Glutamatergic neuron (in vitro differentiated cells): ENCODE results near the gene SLC66A2. TPM values are rescaled to one million over a fixed set of nuclear protein-coding genes. Genes with fewer than 3 reads are reported as not detected.

Experiments
- DNase-seq: peaks from one replicate; pipeline ENCODE4 v3.0.0; 2022
- H3K27ac Mint-ChIP-seq: one replicate; pipeline ENCODE4 v1.8.0; 2020; ENCODE audit warnings: mild to moderate bottlenecking, mixed read lengths, inconsistent platforms; ENCODE audit not compliant: unreplicated experiment
- H3K27me3 Mint-ChIP-seq: one replicate; pipeline ENCODE4 v1.8.0; 2020; ENCODE audit warnings: mild to moderate bottlenecking, moderate library complexity, mixed read lengths, inconsistent platforms; ENCODE audit not compliant: unreplicated experiment
- H3K36me3 Mint-ChIP-seq: one replicate; pipeline ENCODE4 v1.8.0; 2020; ENCODE audit warnings: mild to moderate bottlenecking, mixed read lengths, inconsistent platforms; ENCODE audit not compliant: unreplicated experiment
- H3K4me1 Mint-ChIP-seq: one replicate; pipeline ENCODE4 v1.8.0; 2020; ENCODE audit warnings: mild to moderate bottlenecking, low read depth, mixed read lengths, inconsistent platforms; ENCODE audit not compliant: unreplicated experiment
- H3K4me3 Mint-ChIP-seq: one replicate; pipeline ENCODE4 v1.8.0; 2020; ENCODE audit warnings: mild to moderate bottlenecking, mixed read lengths, inconsistent platforms; ENCODE audit not compliant: unreplicated experiment
- H3K9me3 Mint-ChIP-seq: one replicate; pipeline ENCODE4 v1.8.0; 2020; ENCODE audit warnings: mild to moderate bottlenecking, moderate library complexity, mixed read lengths, inconsistent platforms; ENCODE audit not compliant: unreplicated experiment
- CTCF ChIP-seq: fragments of 200-600 bp; sonication (generic); IDR thresholded peaks from one replicate; pipeline ENCODE4 v1.5.0; 2021; ENCODE audit not compliant: partially characterized antibody, unreplicated experiment
- total RNA-seq: library from RNA; stranded (reverse); fragmentation: NEBNext Ultra II Directional; extraction: Animal tissue kit (Norgen Biotek cat#: 25700); gene quantifications from one replicate; pipeline ENCODE4 v1.2.1, GENCODE V29; 2021; ENCODE audit not compliant: unreplicated experiment

Gene SLC66A2
- total RNA-seq, 1 donor from 2014 or later: 56.6 TPM

GRCh38 chr18:79935098-79935480 is 16.4 kb downstream of the SLC66A2 start:
- H3K4me3 Mint-ChIP-seq: no peak overlapping the region
- H3K36me3 Mint-ChIP-seq: peaks cover 46% of the 10 kb centered on the region

GRCh38 chr18:79934311-79935097 is 16.9 kb downstream of the SLC66A2 start:
- peak overlapping the region; percentile 78 for H3K27ac Mint-ChIP-seq
- H3K4me1 Mint-ChIP-seq: peaks cover 15% of the 10 kb centered on the region
- H3K36me3 Mint-ChIP-seq: peaks cover 46% of the 10 kb centered on the region
- peaks cover 25% of the 10 kb centered on the region for H3K9me3 Mint-ChIP-seq
- peaks cover 13% of the 10 kb centered on the region for H3K27me3 Mint-ChIP-seq
- H3K4me3 Mint-ChIP-seq: peak overlapping the region; percentile 37
- no peak for DNase-seq
- peak; percentile 1 for TF ChIP-seq CTCF

More at GRCh38 chr18:79935098-79935480, 16.4 kb downstream of the SLC66A2 start:
- peaks cover 20% of the 10 kb centered on the region for H3K9me3 Mint-ChIP-seq
- H3K27me3 Mint-ChIP-seq: peaks cover 15% of the 10 kb centered on the region
- peak; percentile 6 for DNase-seq
- no peak for TF ChIP-seq CTCF
- H3K27ac Mint-ChIP-seq: peak overlapping the region; percentile 78
- H3K4me1 Mint-ChIP-seq: peaks cover 15% of the 10 kb centered on the region

GRCh38 chr18:79933765-79934164 is 17.7 kb downstream of the SLC66A2 start:
- peak overlapping the region; percentile 78 for H3K27ac Mint-ChIP-seq
- peak; percentile 82 for DNase-seq
- peaks cover 31% of the 10 kb centered on the region for H3K9me3 Mint-ChIP-seq
- H3K4me1 Mint-ChIP-seq: peaks cover 15% of the 10 kb centered on the region
- H3K4me3 Mint-ChIP-seq: peak overlapping the region; percentile 37
- H3K36me3 Mint-ChIP-seq: peaks cover 48% of the 10 kb centered on the region
- peaks cover 15% of the 10 kb centered on the region for H3K27me3 Mint-ChIP-seq
- peak; percentile 39 for TF ChIP-seq CTCF

GRCh38 chr18:79932907-79933306 is 18.5 kb downstream of the SLC66A2 start:
- H3K4me1 Mint-ChIP-seq: peaks cover 15% of the 10 kb centered on the region
- peak overlapping the region; percentile 78 for H3K27ac Mint-ChIP-seq
- no peak overlapping the region for H3K4me3 Mint-ChIP-seq
- peaks cover 15% of the 10 kb centered on the region for H3K27me3 Mint-ChIP-seq
- peaks cover 33% of the 10 kb centered on the region for H3K9me3 Mint-ChIP-seq
- no peak for TF ChIP-seq CTCF
- H3K36me3 Mint-ChIP-seq: peaks cover 49% of the 10 kb centered on the region
- no peak for DNase-seq

GRCh38 chr18:79931475-79931874 is 20.0 kb downstream of the SLC66A2 start:
- H3K27ac Mint-ChIP-seq: no peak overlapping the region
- H3K36me3 Mint-ChIP-seq: peaks cover 43% of the 10 kb centered on the region
- H3K4me3 Mint-ChIP-seq: no peak overlapping the region
- H3K9me3 Mint-ChIP-seq: peaks cover 30% of the 10 kb centered on the region
- TF ChIP-seq CTCF: no peak
- DNase-seq: no peak
- H3K27me3 Mint-ChIP-seq: peaks cover 15% of the 10 kb centered on the region
- H3K4me1 Mint-ChIP-seq: peaks cover 18% of the 10 kb centered on the region
